PC-9 (cell line): ENCODE results near the gene PDF. TPM values are rescaled to one million over a fixed set of nuclear protein-coding genes. Genes with fewer than 3 reads are reported as not detected.

Source experiments
- BruUV-seq: library from RNA; stranded (reverse); fragments of 400-500 nt; replicated peaks from 2 replicates; lab custom pipeline; 2021; lab: Mats Ljungman, UMichigan
- CTCF ChIA-PET: fragments of 300-600 bp; sonication (Branson Sonifier 250); formaldehyde crosslinking; loops from one replicate; lab custom pipeline; 2022; ENCODE audit warnings: antibody characterized with exemption; lab: Charles Lee
- POLR2A ChIA-PET: fragments of 300-600 bp; sonication (Branson Sonifier 250); formaldehyde crosslinking; loops from one replicate; lab custom pipeline; 2022; ENCODE audit warnings: antibody characterized with exemption; ENCODE audit not compliant: unreplicated experiment; lab: Charles Lee
- DNase-seq, 2 experiments: peaks; one replicate each; pipeline versions ENCODE4 v3.0.0 to v3.0.0-alpha.2; 2015 to 2022; ENCODE audit warnings: mixed read lengths in 1 of 2
- H2AFZ ChIP-seq: fragments of 200-600 bp; sonication (generic); 2 replicates; pipeline ENCODE4 v1.8.1; 2017; ENCODE audit warnings: antibody characterized with exemption
- H3F3A ChIP-seq: fragments of 200-600 bp; sonication (generic); 2 replicates; pipeline ENCODE4 v1.8.1; 2017; ENCODE audit warnings: antibody characterized with exemption, mild to moderate bottlenecking, low read depth; ENCODE audit not compliant: insufficient read depth
- H3K27ac ChIP-seq: fragments of 200-600 bp; sonication (generic); 2 replicates; pipeline ENCODE4 v1.6.1; 2016; ENCODE audit warnings: mixed run types
- H3K27me3 ChIP-seq: fragments of 200-600 bp; sonication (generic); 2 replicates; pipeline ENCODE4 v1.6.1; 2016; ENCODE audit warnings: low read depth, mixed run types; ENCODE audit not compliant: insufficient read depth
- H3K36me3 ChIP-seq: fragments of 200-600 bp; sonication (generic); 2 replicates; pipeline ENCODE4 v1.6.1; 2016; ENCODE audit warnings: low read depth, mixed run types
- H3K4me1 ChIP-seq: fragments of 200-600 bp; sonication (generic); replicated peaks from 2 replicates; pipeline ENCODE4 v1.6.1; 2016; ENCODE audit warnings: mixed run types; ENCODE audit not compliant: insufficient read depth
- H3K4me2 ChIP-seq: fragments of 200-600 bp; sonication (generic); 2 replicates; pipeline ENCODE4 v1.6.1; 2017; ENCODE audit warnings: mixed run types
- H3K4me3 ChIP-seq: fragments of 200-600 bp; sonication (generic); 2 replicates; pipeline ENCODE4 v1.6.1; 2016; ENCODE audit warnings: mixed run types
- H3K79me2 ChIP-seq: fragments of 200-600 bp; sonication (generic); 2 replicates; pipeline ENCODE4 v1.6.1; 2017; ENCODE audit warnings: low read depth, mixed run types
- H3K9me2 ChIP-seq: fragments of 200-600 bp; sonication (generic); 2 replicates; pipeline ENCODE4 v1.8.1; 2017; ENCODE audit warnings: mild to moderate bottlenecking; ENCODE audit not compliant: insufficient read depth
- H3K9me3 ChIP-seq: fragments of 200-600 bp; sonication (generic); 2 replicates; pipeline ENCODE4 v1.8.1; 2016; ENCODE audit warnings: low read depth; ENCODE audit not compliant: insufficient read depth
- H4K20me1 ChIP-seq: fragments of 200-600 bp; sonication (generic); 2 replicates; pipeline ENCODE4 v1.8.1; 2017; ENCODE audit not compliant: insufficient read depth
- CTCF ChIP-seq: fragments of 200-600 bp; sonication (generic); conservative IDR thresholded peaks from 2 replicates; pipeline ENCODE4 v1.6.1; 2017; ENCODE audit warnings: mixed run types, antibody characterized with exemption, mild to moderate bottlenecking, moderate library complexity
- EZH2 ChIP-seq: fragments of 200-600 bp; sonication (generic); IDR thresholded peaks from 2 replicates; pipeline ENCODE4 v1.8.0; 2017; ENCODE audit warnings: antibody characterized with exemption, low read depth
- intact Hi-C: fragments of 100-400 bp; cut with micrococcal nuclease; formaldehyde crosslinking; loops from one replicate; pipeline ENCODE4 v1.10.0; 2022; ENCODE audit not compliant: unreplicated experiment
- total RNA-seq: library from RNA; stranded (reverse); gene quantifications from 2 replicates; pipeline ENCODE4 v1.2.3, GENCODE V29; 2021

The PDF gene
- total RNA-seq, 1 experiment from 2014 or later = 16.7 TPM

GRCh38 chr16:69344171-69344570 lies 13.8 kb upstream of the PDF start:
- no peak overlapping the region for H3K4me3 ChIP-seq
- no TSS peak for BruUV-seq
- CTCF ChIA-PET = no interaction called here

GRCh38 chr16:69340095-69340644 lies 9.8 kb upstream of the PDF start:
- H3F3A ChIP-seq = peaks cover 48% of the 10 kb centered on the region
- peaks cover 26% of the 10 kb centered on the region for H3K36me3 ChIP-seq
- no peak for DNase-seq
- no peaks in the 10 kb centered on the region for H3K27me3 ChIP-seq
- TSS peak; percentile 53 for BruUV-seq
- H3K27ac ChIP-seq = peak overlapping the region; percentile 73
- 0 out of 2 replicates have a peak, but pooled peaks cover 4% of the 10 kb centered on the region for H4K20me1 ChIP-seq
- POLR2A ChIA-PET = interaction anchor here (0.7 kb wide), 1 partner anchor 283 kb away, joined by 4 read pairs; no protein-coding TSS in a partner anchor
- CTCF ChIA-PET = no interaction called here
- H3K4me1 ChIP-seq = peaks cover 16% of the 10 kb centered on the region
- peak overlapping the region; percentile 88 for H3K4me3 ChIP-seq
- peak overlapping the region; percentile 86 for H3K4me2 ChIP-seq
- TF ChIP-seq CTCF (no peak), EZH2 (no peak)
- H3K79me2 ChIP-seq = peaks cover 48% of the 10 kb centered on the region
- no peaks in the 10 kb centered on the region for H3K9me3 ChIP-seq
- intact Hi-C loops = no loop called here
- peak overlapping the region; percentile 84 for H2AFZ ChIP-seq
- H3K9me2 ChIP-seq = no peaks in the 10 kb centered on the region

More at GRCh38 chr16:69344171-69344570, 13.8 kb upstream of the PDF start:
- no peaks in the 10 kb centered on the region for H3K9me2 ChIP-seq
- 0 out of 2 replicates have a peak, but pooled peaks cover 4% of the 10 kb centered on the region for H4K20me1 ChIP-seq
- intact Hi-C loops = no loop called here
- peaks cover 27% of the 10 kb centered on the region for H3K79me2 ChIP-seq
- no peaks in the 10 kb centered on the region for H3K9me3 ChIP-seq
- no peak for TF ChIP-seq EZH2
- TF ChIP-seq CTCF = no peak
- peaks cover 44% of the 10 kb centered on the region for H3F3A ChIP-seq
- DNase-seq = no peak
- H3K27ac ChIP-seq = no peak overlapping the region
- H2AFZ ChIP-seq = no peak overlapping the region
- peaks cover 8% of the 10 kb centered on the region for H3K4me1 ChIP-seq
- POLR2A ChIA-PET = no interaction called here
- no peaks in the 10 kb centered on the region for H3K27me3 ChIP-seq
- H3K36me3 ChIP-seq = peaks cover 18% of the 10 kb centered on the region; the same call in 1 of the 2 replicates
- no peak overlapping the region for H3K4me2 ChIP-seq

- intact Hi-C loops = loop anchor here (1.0 to 10.0 kb wide), 2 partner anchors 9 to 425 kb away; partner anchors contain the start of genes PDF and WWP2
- peaks cover 48% of the 10 kb centered on the region for H3K79me2 ChIP-seq
- H3K9me2 ChIP-seq = no peaks in the 10 kb centered on the region
- no TSS peak for BruUV-seq
- peaks cover 31% of the 10 kb centered on the region for H3K36me3 ChIP-seq
- DNase-seq = peak; percentile 94 to 97
- H3K4me3 ChIP-seq = peak within 1 kb of the TSS; percentile 88
- H3K27me3 ChIP-seq = no peaks in the 10 kb centered on the region
- CTCF ChIA-PET = no interaction called here
- TF ChIP-seq EZH2 (no peak), CTCF (peak; percentile 84)
- POLR2A ChIA-PET = interaction anchor here (0.7 kb wide), 1 partner anchor 282 kb away, joined by 4 read pairs; no protein-coding TSS in a partner anchor
- H3K27ac ChIP-seq = peak within 1 kb of the TSS; percentile 73
- peak within 1 kb of the TSS; percentile 88 for H3K4me2 ChIP-seq
- H2AFZ ChIP-seq = peak within 1 kb of the TSS; percentile 89
- H3K4me1 ChIP-seq = peaks cover 16% of the 10 kb centered on the region
- peaks cover 46% of the 10 kb centered on the region for H3F3A ChIP-seq
- no peaks in the 10 kb centered on the region for H3K9me3 ChIP-seq
- H4K20me1 ChIP-seq = 0 out of 2 replicates have a peak, but pooled peaks cover 4% of the 10 kb centered on the region
Observed at GRCh38 chr16:69339289-69340094, 9.1 kb upstream of the PDF start, which contains the start of the genes COG8 and NIP7. Gene COG8 (minus strand): TSS chr16:69339564. CDS start chr16:69339552, 12 bp downstream. Gene NIP7 (plus strand): TSS chr16:69339772. CDS start chr16:69339830, 58 bp downstream.
